ENCODE data around the gene CFAP73. TPM values are rescaled to one million over a fixed set of nuclear protein-coding genes. Genes with fewer than 3 reads are reported as not detected.

CFAP73 gene
- total and polyA plus RNA-seq, 10 donors = 0.64 to 0.71 (median 0.70) TPM; not detected in 7

DNA sequence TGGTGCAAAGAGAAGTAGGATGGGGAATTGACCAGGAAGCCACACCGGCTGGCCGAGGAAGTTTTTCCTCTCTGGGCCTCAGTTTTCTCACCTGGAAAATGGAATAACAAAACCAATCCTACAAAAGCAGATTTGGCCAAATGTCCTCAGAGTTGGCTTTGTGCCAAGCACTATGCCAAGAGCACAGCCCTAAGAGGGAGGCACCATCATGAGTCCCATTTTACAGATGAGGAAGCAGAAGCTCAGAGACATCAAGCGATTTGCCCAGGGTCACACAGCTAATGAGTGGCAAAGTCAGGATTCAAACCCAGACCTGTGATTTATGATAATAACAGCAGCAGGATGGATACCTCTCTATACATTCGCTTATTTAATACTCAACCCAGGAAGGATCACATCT, 41.2 kb upstream of the CFAP73 start:
- H3K36me3 ChIP-seq = no peaks in the 10 kb centered on the region
- WGBS, 5 donors = 86 to 94% (median 94%) methylated on average over 4 of the region's 4 CpGs

DNA sequence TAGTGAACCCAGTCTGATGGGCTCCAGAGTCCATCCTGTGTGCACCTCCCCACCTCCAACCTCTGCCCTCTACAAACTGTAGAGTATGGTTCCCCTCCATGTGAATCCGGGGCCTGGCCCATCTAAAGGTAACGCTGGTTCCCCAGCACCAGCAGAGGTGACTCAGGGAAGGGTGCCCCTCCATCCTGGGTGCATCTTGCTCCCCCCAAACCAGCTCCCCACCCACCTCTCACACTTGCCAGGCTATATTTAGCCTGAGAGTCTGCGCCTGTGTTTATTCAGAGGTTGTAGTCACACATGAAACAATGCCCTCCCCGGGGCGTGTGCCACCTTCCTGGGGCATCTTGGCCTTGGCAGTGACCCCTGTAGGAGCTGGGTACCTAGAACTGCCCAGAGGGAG, 40.2 kb upstream of the CFAP73 start:
- Histone ChIP-seq H3K4me1 (peaks cover 0 to 1% (median 0%) of the 10 kb centered on the region in 6 donors), H3K36me3 (no peaks in the 10 kb centered on the region), H3K27me3 (replicated peaks in 1 of 7) (peaks cover 0 to 10% (median 0%) of the 10 kb centered on the region in 7 donors), H3K4me3 (no peak overlapping the region), H3K9me3 (no peaks in the 10 kb centered on the region), H3K27ac (no peak overlapping the region)
- TF ChIP-seq POLR2A (IDR thresholded peaks at IDR 0.05) (no peak), POLR2AphosphoS5 (IDR thresholded peaks at IDR 0.05) (no peak)
- TF ChIP-seq, protein P1, sequence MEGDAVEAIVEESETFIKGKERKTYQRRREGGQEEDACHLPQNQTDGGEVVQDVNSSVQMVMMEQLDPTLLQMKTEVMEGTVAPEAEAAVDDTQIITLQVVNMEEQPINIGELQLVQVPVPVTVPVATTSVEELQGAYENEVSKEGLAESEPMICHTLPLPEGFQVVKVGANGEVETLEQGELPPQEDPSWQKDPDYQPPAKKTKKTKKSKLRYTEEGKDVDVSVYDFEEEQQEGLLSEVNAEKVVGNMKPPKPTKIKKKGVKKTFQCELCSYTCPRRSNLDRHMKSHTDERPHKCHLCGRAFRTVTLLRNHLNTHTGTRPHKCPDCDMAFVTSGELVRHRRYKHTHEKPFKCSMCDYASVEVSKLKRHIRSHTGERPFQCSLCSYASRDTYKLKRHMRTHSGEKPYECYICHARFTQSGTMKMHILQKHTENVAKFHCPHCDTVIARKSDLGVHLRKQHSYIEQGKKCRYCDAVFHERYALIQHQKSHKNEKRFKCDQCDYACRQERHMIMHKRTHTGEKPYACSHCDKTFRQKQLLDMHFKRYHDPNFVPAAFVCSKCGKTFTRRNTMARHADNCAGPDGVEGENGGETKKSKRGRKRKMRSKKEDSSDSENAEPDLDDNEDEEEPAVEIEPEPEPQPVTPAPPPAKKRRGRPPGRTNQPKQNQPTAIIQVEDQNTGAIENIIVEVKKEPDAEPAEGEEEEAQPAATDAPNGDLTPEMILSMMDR (IDR thresholded peaks at IDR 0.05 in 8 of 11, conservative IDR thresholded peaks at IDR 0.05 in 3 of 11) = no peak
- WGBS, 5 donors = 72 to 87% (median 81%) methylated on average over 5 of the region's 5 CpGs
- no peak for DNase-seq
- intact Hi-C loops (cut with DNase I; ENCODE audit: low total_unique reads) = no loop called here

More for the DNA sequence above, 41.2 kb upstream of the CFAP73 start:
- peaks cover 0 to 20% (median 0%) of the 10 kb centered on the region in 7 donors for H3K27me3 ChIP-seq (replicated peaks in 1 of 7)
- peaks cover 0 to 12% (median 9%) of the 10 kb centered on the region in 6 donors for H3K4me1 ChIP-seq
- no peak overlapping the region for H3K4me3 ChIP-seq
- H3K9me3 ChIP-seq = no peaks in the 10 kb centered on the region
- no peak overlapping the region for H3K27ac ChIP-seq
- no peak for DNase-seq
- TF ChIP-seq POLR2A (IDR thresholded peaks at IDR 0.05) (no peak), POLR2AphosphoS5 (IDR thresholded peaks at IDR 0.05) (no peak)
- TF ChIP-seq, protein P1 (IDR thresholded peaks at IDR 0.05 in 8 of 11, conservative IDR thresholded peaks at IDR 0.05 in 3 of 11) = no peak
- intact Hi-C loops (cut with DNase I; ENCODE audit: low total_unique reads) = no loop called here

DNA sequence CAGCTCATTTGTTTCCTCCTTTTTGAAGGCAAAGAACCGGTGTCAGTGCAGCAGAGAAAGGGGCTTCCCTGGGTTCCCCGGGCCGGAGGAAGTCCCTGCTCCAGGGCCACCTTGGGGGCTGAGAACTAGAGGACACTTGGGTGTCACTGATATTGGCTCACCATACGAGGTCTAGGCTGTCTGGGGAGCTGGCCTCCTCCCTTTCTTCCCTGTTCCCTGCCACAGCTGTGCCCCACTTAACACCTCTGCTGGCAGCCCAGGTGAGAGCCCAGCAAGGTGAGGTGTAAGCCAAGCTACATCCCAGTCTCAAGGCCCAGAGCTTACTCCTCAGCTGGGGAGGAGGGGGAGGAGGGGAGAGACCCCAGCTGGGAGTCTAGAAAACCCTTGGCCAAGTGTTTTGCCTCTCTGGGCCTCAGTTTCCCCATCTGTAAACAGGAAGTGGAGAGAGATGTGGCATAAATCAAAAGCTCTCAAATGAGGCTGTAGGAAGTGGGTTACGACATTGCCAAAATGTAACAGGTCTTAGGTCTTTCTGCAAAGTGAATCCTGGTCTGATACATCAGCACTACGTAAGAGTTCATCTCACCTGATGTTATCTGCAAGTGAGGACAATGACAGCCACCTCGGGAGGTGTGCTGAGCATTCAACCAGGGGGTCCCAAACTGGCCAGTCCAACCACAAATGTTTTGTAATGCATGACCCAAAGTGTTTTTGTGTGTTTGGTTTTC, 39.5 kb upstream of the CFAP73 start:
- Histone ChIP-seq H3K9me3 (no peaks in the 10 kb centered on the region), H3K4me1 (no peaks in the 10 kb centered on the region), H3K27me3 (replicated peaks in 1 of 7) (peaks cover 0 to 10% (median 0%) of the 10 kb centered on the region in 7 donors), H3K4me3 (no peak overlapping the region), H3K36me3 (no peaks in the 10 kb centered on the region), H3K27ac (no peak overlapping the region)
- DNase-seq = no peak
- TF ChIP-seq, protein P1 (IDR thresholded peaks at IDR 0.05 in 8 of 11, conservative IDR thresholded peaks at IDR 0.05 in 3 of 11) = no peak
- no peak for TF ChIP-seq POLR2A (IDR thresholded peaks at IDR 0.05)
- no peak for TF ChIP-seq POLR2AphosphoS5 (IDR thresholded peaks at IDR 0.05)
- WGBS, 5 donors = 43 to 47% (median 44%) methylated on average over 7 of the region's 7 CpGs
- intact Hi-C loops (cut with DNase I; ENCODE audit: low total_unique reads) = no loop called here

DNA sequence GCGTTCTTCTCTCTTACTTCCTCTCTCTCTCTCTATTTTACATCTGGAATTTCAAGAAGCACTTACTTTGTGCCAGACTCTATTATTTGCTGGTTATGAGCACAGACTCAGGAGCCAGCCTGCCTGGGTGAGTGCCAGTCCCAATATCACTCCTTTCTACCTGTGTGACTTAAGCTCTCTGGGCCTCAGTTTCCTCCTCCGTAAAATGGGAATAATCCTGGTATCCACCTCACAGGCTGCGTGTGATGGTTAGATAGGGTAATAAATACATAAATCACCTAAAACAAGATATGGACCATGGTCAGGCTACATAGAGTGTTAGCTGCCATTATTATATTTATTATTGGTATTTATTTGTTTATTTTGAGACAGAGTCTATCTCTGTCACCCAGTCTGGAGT, 38.3 kb upstream of the CFAP73 start:
- TF ChIP-seq POLR2AphosphoS5 (IDR thresholded peaks at IDR 0.05) (no peak), POLR2A (IDR thresholded peaks at IDR 0.05) (no peak)
- TF ChIP-seq, protein P1 (IDR thresholded peaks at IDR 0.05 in 8 of 11, conservative IDR thresholded peaks at IDR 0.05 in 3 of 11) = no peak
- H3K27ac ChIP-seq = no peak overlapping the region
- H3K9me3 ChIP-seq = no peaks in the 10 kb centered on the region
- H3K27me3 ChIP-seq (replicated peaks in 1 of 7) = peaks cover 0 to 11% (median 0%) of the 10 kb centered on the region in 7 donors
- no peaks in the 10 kb centered on the region for H3K36me3 ChIP-seq
- WGBS, 5 donors = 80 to 87% (median 85%) methylated on average over 3 of the region's 3 CpGs
- no peak overlapping the region for H3K4me3 ChIP-seq
- H3K4me1 ChIP-seq = no peaks in the 10 kb centered on the region
- intact Hi-C loops (cut with DNase I; ENCODE audit: low total_unique reads) = no loop called here
- DNase-seq = no peak
